GM12878 (cell line): Measurements from ENCODE around the gene CNR2. TPM values are rescaled to one million over a fixed set of nuclear protein-coding genes. Genes with fewer than 3 reads are reported as not detected.

Experiments
- ATAC-seq: fragments of 200-7000 bp; cut with Tn5 transposase; 3 replicates; pipeline ENCODE4 v1.9.1; 2020; ENCODE audit warnings: mild to moderate bottlenecking, moderate library complexity
- BruUV-seq: library from RNA; stranded (reverse); fragments of 400-500 nt; replicated peaks from 2 replicates; lab custom pipeline; 2021; lab: Mats Ljungman, UMichigan
- CTCF ChIA-PET: fragments of 300-600 bp; sonication (Branson Sonifier 250); formaldehyde crosslinking; extraction: SDS; loops from one replicate; lab custom pipeline; 2021; ENCODE audit warnings: inconsistent platforms; lab: Yijun Ruan, JAX
- POLR2A ChIA-PET: fragments of 350-600 bp; formaldehyde crosslinking; extraction: SDS; loops from one replicate; lab custom pipeline; 2021; ENCODE audit warnings: inconsistent platforms; lab: Charles Lee
- RAD21 ChIA-PET: fragments of 300-600 bp; sonication (Branson Sonifier 250); formaldehyde crosslinking; loops from one replicate; lab custom pipeline; 2023; ENCODE audit warnings: antibody characterized with exemption; ENCODE audit not compliant: unreplicated experiment; lab: Charles Lee
- SMC1A ChIA-PET: fragments of 300-600 bp; sonication (Branson Sonifier 250); formaldehyde crosslinking; loops from one replicate; lab custom pipeline; 2023; ENCODE audit not compliant: unreplicated experiment, uncharacterized antibody; lab: Charles Lee
- DNase-seq: peaks from one replicate; pipeline ENCODE4 v3.0.0-alpha.2; 2011; ENCODE audit warnings: low read depth, low spot score
- FAIRE-seq: peaks from 3 replicates; lab custom pipeline; 2011; peaks lifted over from hg19 to GRCh38; lab: Jason Lieb, UNC
- H2AFZ ChIP-seq: 2 replicates; pipeline ENCODE4 v1.6.0; 2011; ENCODE audit warnings: low read depth, low read length, control low read depth; ENCODE audit not compliant: control insufficient read depth
- H3K27ac ChIP-seq: 2 replicates; pipeline ENCODE4 v1.5.1; 2011; ENCODE audit warnings: control low read depth; ENCODE audit not compliant: control insufficient read depth, insufficient read depth
- H3K27me3 ChIP-seq, 2 experiments: replicated peaks in 1 of 2; 2 replicates each; pipeline versions ENCODE4 v1.6.0 to v1.6.1; 2011; ENCODE audit warnings: low read length in 1 of 2; ENCODE audit not compliant: control insufficient read depth in 2 of 2, insufficient read depth in 2 of 2
- H3K36me3 ChIP-seq, 2 experiments: 2 replicates each; pipeline ENCODE4 v1.5.1; 2011; ENCODE audit warnings: low read length in 1 of 2; ENCODE audit not compliant: control insufficient read depth in 2 of 2, insufficient read depth in 2 of 2
- H3K4me1 ChIP-seq: 2 replicates; pipeline ENCODE4 v1.6.1; 2011; ENCODE audit warnings: mild to moderate bottlenecking, low read length, moderate library complexity, mixed read lengths; ENCODE audit not compliant: control insufficient read depth, insufficient read depth
- H3K4me2 ChIP-seq: 2 replicates; pipeline ENCODE4 v1.6.0; 2011; ENCODE audit warnings: control low read depth; ENCODE audit not compliant: control insufficient read depth, insufficient read depth
- H3K4me3 ChIP-seq: fragments of 200-600 bp; sonication (generic); 2 replicates; pipeline ENCODE4 v1.5.1; 2016
- H3K79me2 ChIP-seq: 2 replicates; pipeline ENCODE4 v1.6.0; 2011; ENCODE audit warnings: low read length; ENCODE audit not compliant: control insufficient read depth, insufficient read depth
- H3K9ac ChIP-seq: 2 replicates; pipeline ENCODE4 v1.8.0; 2011; ENCODE audit warnings: low read length, control low read depth, mixed read lengths; ENCODE audit not compliant: control insufficient read depth, insufficient read depth
- H3K9me3 ChIP-seq: replicated peaks from 3 replicates; pipeline ENCODE4 v1.5.1; 2011; ENCODE audit warnings: mild to moderate bottlenecking, low read length; ENCODE audit not compliant: control insufficient read depth, insufficient read depth
- H4K20me1 ChIP-seq: 2 replicates; pipeline ENCODE4 v1.6.0; 2011; ENCODE audit not compliant: control insufficient read depth, insufficient read depth
- BHLHE40 ChIP-seq, 2 experiments: fragments of 450-650 bp in 1 of 2; IDR thresholded peaks; 2 replicates each; pipeline ENCODE4 v1.6.1; 2011 to 2017; ENCODE audit warnings: low read depth in 2 of 2, borderline replicate concordance in 1 of 2, improper control_type of control experiment in 1 of 2, low read length in 1 of 2, mild to moderate bottlenecking in 1 of 2
- CHD1 ChIP-seq: IDR thresholded peaks from 2 replicates; pipeline ENCODE4 v1.6.1; 2012; ENCODE audit warnings: low read depth, low read length, improper control_type of control experiment
- EGR1 ChIP-seq, 2 experiments: IDR thresholded peaks; 1 replicate in 1 of 2; 2 replicates in 1 of 2; pipeline ENCODE4 v1.6.1; 2011 to 2012; ENCODE audit warnings: low read depth in 2 of 2, low read length in 2 of 2, borderline replicate concordance in 1 of 2, mild to moderate bottlenecking in 1 of 2, moderate library complexity in 1 of 2
- HDGF ChIP-seq: fragments of 450-650 bp; IDR thresholded peaks from 2 replicates; pipeline ENCODE4 v1.6.1; 2016; ENCODE audit warnings: antibody characterized with exemption
- IKZF1 ChIP-seq: fragments of 450-650 bp; conservative IDR thresholded peaks from 2 replicates; pipeline ENCODE4 v1.6.1; 2017; ENCODE audit warnings: antibody characterized with exemption, mild to moderate bottlenecking
- KLF5 ChIP-seq: fragments of 450-650 bp; IDR thresholded peaks from 2 replicates; pipeline ENCODE4 v1.6.1; 2014; ENCODE audit warnings: mild to moderate bottlenecking; ENCODE audit not compliant: partially characterized antibody
- LARP7 ChIP-seq: fragments of 450-650 bp; IDR thresholded peaks from 2 replicates; pipeline ENCODE4 v1.6.1; 2017; ENCODE audit warnings: mild to moderate bottlenecking
- MEF2B ChIP-seq: fragments of 450-650 bp; IDR thresholded peaks from 2 replicates; pipeline ENCODE4 v1.6.1; 2018; ENCODE audit warnings: mild to moderate bottlenecking, moderate library complexity; ENCODE audit not compliant: partially characterized antibody, poor library complexity, severe bottlenecking
- NBN ChIP-seq: fragments of 450-650 bp; IDR thresholded peaks from 2 replicates; pipeline ENCODE4 v1.6.1; 2016
- PAX5 ChIP-seq: IDR thresholded peaks from 2 replicates; pipeline ENCODE4 v1.6.1; 2011; ENCODE audit warnings: low read depth, low read length, borderline replicate concordance
- POLR2A ChIP-seq: IDR thresholded peaks from 2 replicates; pipeline ENCODE4 v1.6.1; 2011; ENCODE audit warnings: low read depth, mild to moderate bottlenecking, low read length
- RAD21 ChIP-seq: IDR thresholded peaks from 2 replicates; pipeline ENCODE4 v1.6.1; 2011; ENCODE audit warnings: mild to moderate bottlenecking, low read depth, low read length, moderate library complexity; ENCODE audit not compliant: insufficient read depth
- TCF12 ChIP-seq: IDR thresholded peaks from 2 replicates; pipeline ENCODE4 v1.6.1; 2011; ENCODE audit warnings: low read depth, mild to moderate bottlenecking, low read length
- WGBS: methylation state at CpG from one replicate; pipeline ENCODE4 v1.1.6; 2016; ENCODE audit warnings: low lambda C conversion rate; ENCODE audit not compliant: insufficient replicate concordance, insufficient coverage; ENCODE audit errors: missing lambda C conversion rate; 5-methylcytosine and 5-hydroxymethylcytosine counted together
- in situ Hi-C: fragments of 300-500 bp; cut with MboI; formaldehyde crosslinking; loops from 9 replicates; pipeline ENCODE4 v1.14.3; 2018; ENCODE audit warnings: mixed read lengths
- intact Hi-C: fragments of 100-400 bp; cut with micrococcal nuclease; formaldehyde crosslinking; loops from one replicate; pipeline ENCODE4 v1.14.2; 2022; ENCODE audit not compliant: unreplicated experiment
- polyA plus RNA-seq, 11 experiments: library from polyadenylated mRNA; depleted of rRNA in 4 of 11; unstranded in 6 of 11; stranded (reverse) in 5 of 11; fragments of >200 nt; fragmentation: Nextera tagmentation in 4 of 11; fragmentation: Illumina TruSeq in 1 of 11; extraction: Ambion mirVana in 4 of 11; extraction: Trizol in 1 of 11; gene quantifications; 1 replicate in 1 of 11; 2 replicates in 10 of 11; pipeline versions ENCODE4 v1.2.1 to v1.2.3, GENCODE V29; 2011 to 2016; ENCODE audit warnings: inconsistent platforms in 2 of 11, missing spikeins in 2 of 11, low read depth in 1 of 11
- total RNA-seq, 4 experiments: library from RNA; depleted of rRNA in 3 of 4; stranded (reverse); fragments of >200 nt in 3 of 4; fragmentation: Illumina TruSeq in 1 of 4; extraction: Trizol in 1 of 4; gene quantifications; 2 replicates each; pipeline versions ENCODE4 v1.2.1 to v1.2.3, GENCODE V29; 2013 to 2021
- TF ChIP-seq, protein P1 (sequence below): IDR thresholded peaks from 2 replicates; pipeline ENCODE4 v1.6.1; 2012; ENCODE audit warnings: low read length, inconsistent platforms
- TF ChIP-seq, protein P2 (sequence below), 3 experiments: IDR thresholded peaks in 2 of 3; conservative IDR thresholded peaks in 1 of 3; 2 replicates each; pipeline ENCODE4 v1.5.1; 2011; ENCODE audit warnings: low read depth in 3 of 3, low read length in 3 of 3, mild to moderate bottlenecking in 3 of 3, control low read depth in 2 of 3, moderate library complexity in 2 of 3, inconsistent platforms in 1 of 3, mixed read lengths in 1 of 3; ENCODE audit not compliant: control insufficient read depth in 2 of 3, insufficient read depth in 1 of 3; ENCODE audit errors: extremely low read depth in 1 of 3
- TF ChIP-seq, protein P3 (sequence below): fragments of 450-650 bp; IDR thresholded peaks from 2 replicates; pipeline ENCODE4 v1.6.1; 2017; ENCODE audit warnings: antibody characterized with exemption, mild to moderate bottlenecking, moderate library complexity

CNR2 gene
- total and polyA plus RNA-seq, 10 of the 15 experiments (the other 5 are each of a cell fraction or from before 2014, with no cell fraction given), result 0.46 to 19.8 (median 12.2) TPM

DNA sequence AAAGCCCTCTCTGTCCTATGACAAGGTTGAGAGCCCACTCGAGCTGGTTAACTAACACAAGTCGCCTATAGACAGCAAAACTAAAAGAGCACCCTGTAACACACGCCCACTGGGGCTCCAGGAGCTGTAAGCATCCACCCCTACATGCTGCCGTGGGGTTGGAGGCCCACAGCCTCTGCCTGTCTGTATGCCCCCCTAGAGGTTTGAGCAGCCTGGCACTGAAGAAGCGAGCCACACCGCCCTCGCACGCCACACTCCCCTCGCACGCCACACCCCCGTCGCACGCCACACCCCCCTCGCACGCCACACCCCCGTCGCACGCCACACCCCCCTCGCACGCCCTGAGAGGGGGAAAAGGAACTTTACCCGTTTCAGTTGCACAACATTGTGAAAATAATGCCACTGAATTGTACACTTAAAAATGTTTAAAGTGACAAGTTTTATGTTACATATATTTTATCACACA lies 74.7 kb downstream of the CNR2 start:
- H3K4me3 ChIP-seq, result peak overlapping the region; percentile 61; the same call in 1 of the 2 replicates
- ChIA-PET RAD21 (interaction anchor here (1.0 to 1.8 kb wide), 2 partner anchors 27 kb away, joined by 3 to 14 read pairs; no protein-coding TSS in a partner anchor), SMC1A (interaction anchor here (0.7 to 1.6 kb wide), 5 partner anchors 11 to 581 kb away, joined by 3 to 8 read pairs (median 3); no protein-coding TSS in a partner anchor), POLR2A (interaction anchor here (0.7 to 1.9 kb wide), 6 partner anchors 13 to 71 kb away, joined by 3 to 13 read pairs (median 4); partner anchors contain the start of gene HMGCL), CTCF (interaction anchor here (0.7 to 3.7 kb wide), 6 partner anchors 16 to 169 kb away, joined by 3 to 16 read pairs (median 3); no protein-coding TSS in a partner anchor)
- FAIRE-seq (no peak), DNase-seq (peak; percentile 28), ATAC-seq (peak; percentile 100)
- peak overlapping the region; percentile 80 for H3K4me2 ChIP-seq
- no peaks in the 10 kb centered on the region for H3K4me1 ChIP-seq
- no peak overlapping the region for H3K27ac ChIP-seq
- intact Hi-C loops, result no loop called here
- WGBS, result under 1% methylated on average over 19 of the region's 21 CpGs
- BruUV-seq, result no TSS peak
- no peaks in the 10 kb centered on the region for H3K27me3 ChIP-seq
- no peak overlapping the region for H3K9ac ChIP-seq
- no peaks in the 10 kb centered on the region; the same call in 2 of the 3 replicates for H3K9me3 ChIP-seq
- H4K20me1 ChIP-seq, result no peaks in the 10 kb centered on the region
- in situ Hi-C loops, result no loop called here
- H3K36me3 ChIP-seq, result no peaks in the 10 kb centered on the region
- H2AFZ ChIP-seq, result peak overlapping the region; percentile 77
- no peaks in the 10 kb centered on the region for H3K79me2 ChIP-seq
- 0 out of 2 replicates have a peak, but pooled peaks have one; percentile 52 for TF ChIP-seq TCF12
- no peak for TF ChIP-seq RAD21
- TF ChIP-seq, protein P1, sequence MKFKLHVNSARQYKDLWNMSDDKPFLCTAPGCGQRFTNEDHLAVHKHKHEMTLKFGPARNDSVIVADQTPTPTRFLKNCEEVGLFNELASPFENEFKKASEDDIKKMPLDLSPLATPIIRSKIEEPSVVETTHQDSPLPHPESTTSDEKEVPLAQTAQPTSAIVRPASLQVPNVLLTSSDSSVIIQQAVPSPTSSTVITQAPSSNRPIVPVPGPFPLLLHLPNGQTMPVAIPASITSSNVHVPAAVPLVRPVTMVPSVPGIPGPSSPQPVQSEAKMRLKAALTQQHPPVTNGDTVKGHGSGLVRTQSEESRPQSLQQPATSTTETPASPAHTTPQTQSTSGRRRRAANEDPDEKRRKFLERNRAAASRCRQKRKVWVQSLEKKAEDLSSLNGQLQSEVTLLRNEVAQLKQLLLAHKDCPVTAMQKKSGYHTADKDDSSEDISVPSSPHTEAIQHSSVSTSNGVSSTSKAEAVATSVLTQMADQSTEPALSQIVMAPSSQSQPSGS, result no peak
- peak in 1 of 2 experiments; percentile 64; a peak in 1 of 3 replicates for TF ChIP-seq EGR1 (IDR thresholded peaks at IDR 0.05; ENCODE audit: borderline replicate concordance in 1 of 2, low read depth in 2 of 2, low read length in 2 of 2)
- TF ChIP-seq, protein P2, sequence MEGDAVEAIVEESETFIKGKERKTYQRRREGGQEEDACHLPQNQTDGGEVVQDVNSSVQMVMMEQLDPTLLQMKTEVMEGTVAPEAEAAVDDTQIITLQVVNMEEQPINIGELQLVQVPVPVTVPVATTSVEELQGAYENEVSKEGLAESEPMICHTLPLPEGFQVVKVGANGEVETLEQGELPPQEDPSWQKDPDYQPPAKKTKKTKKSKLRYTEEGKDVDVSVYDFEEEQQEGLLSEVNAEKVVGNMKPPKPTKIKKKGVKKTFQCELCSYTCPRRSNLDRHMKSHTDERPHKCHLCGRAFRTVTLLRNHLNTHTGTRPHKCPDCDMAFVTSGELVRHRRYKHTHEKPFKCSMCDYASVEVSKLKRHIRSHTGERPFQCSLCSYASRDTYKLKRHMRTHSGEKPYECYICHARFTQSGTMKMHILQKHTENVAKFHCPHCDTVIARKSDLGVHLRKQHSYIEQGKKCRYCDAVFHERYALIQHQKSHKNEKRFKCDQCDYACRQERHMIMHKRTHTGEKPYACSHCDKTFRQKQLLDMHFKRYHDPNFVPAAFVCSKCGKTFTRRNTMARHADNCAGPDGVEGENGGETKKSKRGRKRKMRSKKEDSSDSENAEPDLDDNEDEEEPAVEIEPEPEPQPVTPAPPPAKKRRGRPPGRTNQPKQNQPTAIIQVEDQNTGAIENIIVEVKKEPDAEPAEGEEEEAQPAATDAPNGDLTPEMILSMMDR (IDR thresholded peaks at IDR 0.05 in 2 of 3, conservative IDR thresholded peaks at IDR 0.05 in 1 of 3; ENCODE audit: control insufficient read depth in 2 of 3, extremely low read depth in 1 of 3, insufficient read depth in 1 of 3, low read depth in 3 of 3, low read length in 3 of 3), result 0 out of 6 replicates have a peak, but pooled peaks of 1 of the 3 experiments have one; percentile 1
- TF ChIP-seq POLR2A, result 0 out of 2 replicates have a peak, but pooled peaks have one; percentile 38
- peak; percentile 54; the same call in 1 of the 2 replicates for TF ChIP-seq LARP7
- TF ChIP-seq CHD1, result no peak
- TF ChIP-seq HDGF, result peak; percentile 75; the same call in 1 of the 2 replicates
- TF ChIP-seq, protein P3, sequence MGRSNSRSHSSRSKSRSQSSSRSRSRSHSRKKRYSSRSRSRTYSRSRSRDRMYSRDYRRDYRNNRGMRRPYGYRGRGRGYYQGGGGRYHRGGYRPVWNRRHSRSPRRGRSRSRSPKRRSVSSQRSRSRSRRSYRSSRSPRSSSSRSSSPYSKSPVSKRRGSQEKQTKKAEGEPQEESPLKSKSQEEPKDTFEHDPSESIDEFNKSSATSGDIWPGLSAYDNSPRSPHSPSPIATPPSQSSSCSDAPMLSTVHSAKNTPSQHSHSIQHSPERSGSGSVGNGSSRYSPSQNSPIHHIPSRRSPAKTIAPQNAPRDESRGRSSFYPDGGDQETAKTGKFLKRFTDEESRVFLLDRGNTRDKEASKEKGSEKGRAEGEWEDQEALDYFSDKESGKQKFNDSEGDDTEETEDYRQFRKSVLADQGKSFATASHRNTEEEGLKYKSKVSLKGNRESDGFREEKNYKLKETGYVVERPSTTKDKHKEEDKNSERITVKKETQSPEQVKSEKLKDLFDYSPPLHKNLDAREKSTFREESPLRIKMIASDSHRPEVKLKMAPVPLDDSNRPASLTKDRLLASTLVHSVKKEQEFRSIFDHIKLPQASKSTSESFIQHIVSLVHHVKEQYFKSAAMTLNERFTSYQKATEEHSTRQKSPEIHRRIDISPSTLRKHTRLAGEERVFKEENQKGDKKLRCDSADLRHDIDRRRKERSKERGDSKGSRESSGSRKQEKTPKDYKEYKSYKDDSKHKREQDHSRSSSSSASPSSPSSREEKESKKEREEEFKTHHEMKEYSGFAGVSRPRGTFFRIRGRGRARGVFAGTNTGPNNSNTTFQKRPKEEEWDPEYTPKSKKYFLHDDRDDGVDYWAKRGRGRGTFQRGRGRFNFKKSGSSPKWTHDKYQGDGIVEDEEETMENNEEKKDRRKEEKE, result no peak
- TF ChIP-seq KLF5, result no peak
- peak; percentile 33 to 69; a peak in 3 of 4 replicates for TF ChIP-seq BHLHE40 (IDR thresholded peaks at IDR 0.05; ENCODE audit: borderline replicate concordance in 1 of 2, low read depth in 2 of 2, low read length in 1 of 2)
- TF ChIP-seq NBN, result 0 out of 2 replicates have a peak, but pooled peaks have one; percentile 28
- 0 out of 2 replicates have a peak, but pooled peaks have one; percentile 24 for TF ChIP-seq IKZF1
- peak; percentile 39 for TF ChIP-seq MEF2B
- no peak for TF ChIP-seq PAX5
